Measurements from ENCODE around the gene ADH1A. TPM values are rescaled to one million over a fixed set of nuclear protein-coding genes. Genes with fewer than 3 reads are reported as not detected.

The ADH1A gene
- total RNA-seq (not detected), polyA plus RNA-seq (not detected)

- no peaks in the 10 kb centered on the region for H3K36me3 ChIP-seq (ENCODE audit: insufficient read depth, low read length)
- no peak within 1 kb of the TSS for H3K4me3 Mint-ChIP-seq
- H3K4me1 ChIP-seq (ENCODE audit: insufficient read depth, low read length) = no peaks in the 10 kb centered on the region
- peaks cover 0 to 4% (median 0%) of the 10 kb centered on the region in 3 donors for H3K36me3 Mint-ChIP-seq
- DNase-seq = no peak
- CTCF ChIA-PET = no interaction called here
- POLR2A ChIA-PET = no interaction called here
- no peak within 1 kb of the TSS for H3K27ac ChIP-seq (ENCODE audit: low read depth, low read length)
- peaks cover 5 to 24% of the 10 kb centered on the region in 2 donors for H3K27me3 Mint-ChIP-seq
- H3K4me1 Mint-ChIP-seq = no peaks in the 10 kb centered on the region
- H3K27me3 ChIP-seq (ENCODE audit: insufficient read depth, low read length, poor library complexity, severe bottlenecking) = no peaks in the 10 kb centered on the region
- no peak within 1 kb of the TSS for H3K27ac Mint-ChIP-seq
- H3K9me3 Mint-ChIP-seq = peaks cover 4 to 25% (median 12%) of the 10 kb centered on the region in 5 donors
- H3K9me3 ChIP-seq (ENCODE audit: low read length) = no peaks in the 10 kb centered on the region
- no peak within 1 kb of the TSS for H3K4me3 ChIP-seq (ENCODE audit: low read length)
Measured at GRCh38 chr4:99290848-99291786, at the start of gene ADH1A. Gene ADH1A (minus strand): TSS chr4:99290985. CDS start chr4:99290914, 71 bp downstream.

- H3K4me1 ChIP-seq (ENCODE audit: insufficient read depth, low read length) = no peaks in the 10 kb centered on the region
- Mint-ChIP-seq H3K9me3 (no peaks in the 10 kb centered on the region), H3K27me3 (peaks cover 6 to 21% of the 10 kb centered on the region in 2 donors), H3K27ac (no peak overlapping the region), H3K4me1 (no peaks in the 10 kb centered on the region), H3K36me3 (no peaks in the 10 kb centered on the region), H3K4me3 (no peak overlapping the region)
- CTCF ChIA-PET = no interaction called here
- no peaks in the 10 kb centered on the region for H3K36me3 ChIP-seq (ENCODE audit: insufficient read depth, low read length)
- no peak overlapping the region for H3K27ac ChIP-seq (ENCODE audit: low read depth, low read length)
- H3K27me3 ChIP-seq (ENCODE audit: insufficient read depth, low read length, poor library complexity, severe bottlenecking) = no peaks in the 10 kb centered on the region
- H3K9me3 ChIP-seq (ENCODE audit: low read length) = no peaks in the 10 kb centered on the region
- POLR2A ChIA-PET = no interaction called here
- no peak for DNase-seq
- H3K4me3 ChIP-seq (ENCODE audit: low read length) = no peak overlapping the region
Measured at GRCh38 chr4:99339172-99339571, 48.4 kb upstream of the ADH1A start.

- POLR2A ChIA-PET = no interaction called here
- no peaks in the 10 kb centered on the region for H3K9me3 ChIP-seq (ENCODE audit: low read length)
- no peaks in the 10 kb centered on the region for H3K4me1 Mint-ChIP-seq
- H3K4me1 ChIP-seq (ENCODE audit: insufficient read depth, low read length) = no peaks in the 10 kb centered on the region
- CTCF ChIA-PET = no interaction called here
- no peaks in the 10 kb centered on the region for H3K36me3 ChIP-seq (ENCODE audit: insufficient read depth, low read length)
- H3K36me3 Mint-ChIP-seq = no peaks in the 10 kb centered on the region
- H3K27me3 ChIP-seq (ENCODE audit: insufficient read depth, low read length, poor library complexity, severe bottlenecking) = no peaks in the 10 kb centered on the region
- no peak overlapping the region for H3K27ac Mint-ChIP-seq
- no peak overlapping the region for H3K27ac ChIP-seq (ENCODE audit: low read depth, low read length)
- H3K4me3 ChIP-seq (ENCODE audit: low read length) = no peak overlapping the region
- H3K27me3 Mint-ChIP-seq = peaks cover 6 to 21% of the 10 kb centered on the region in 2 donors
- H3K9me3 Mint-ChIP-seq = peaks cover 0 to 3% (median 0%) of the 10 kb centered on the region in 5 donors
- DNase-seq = no peak
- H3K4me3 Mint-ChIP-seq = no peak overlapping the region
Measured at GRCh38 chr4:99336553-99336952, 45.8 kb upstream of the ADH1A start.

DNA sequence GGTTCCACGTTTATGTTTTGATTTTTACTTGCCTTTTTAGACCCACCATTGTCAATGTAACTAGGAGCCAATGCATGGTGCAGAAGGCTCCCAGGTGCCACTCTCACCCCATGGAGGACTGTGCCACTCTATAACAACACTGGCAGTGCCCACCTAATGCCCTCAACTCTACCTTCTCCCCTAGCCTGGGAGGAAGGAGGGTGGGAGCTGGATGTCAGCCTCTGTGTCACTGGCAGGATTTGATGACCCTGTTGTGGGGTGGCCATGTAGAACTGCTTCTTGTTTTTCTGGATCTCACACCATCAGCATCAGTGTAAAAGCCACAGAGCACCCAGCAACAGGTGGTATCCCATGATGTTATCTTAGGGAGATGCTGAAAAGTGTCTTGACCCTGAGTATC, 44.1 kb upstream of the ADH1A start:
- POLR2A ChIA-PET = no interaction called here
- H3K4me1 Mint-ChIP-seq = no peaks in the 10 kb centered on the region
- H3K27ac Mint-ChIP-seq = no peak overlapping the region
- no peak overlapping the region for H3K4me3 ChIP-seq (ENCODE audit: low read length)
- no peaks in the 10 kb centered on the region for H3K36me3 ChIP-seq (ENCODE audit: insufficient read depth, low read length)
- H3K27ac ChIP-seq (ENCODE audit: low read depth, low read length) = no peak overlapping the region
- H3K4me3 Mint-ChIP-seq = no peak overlapping the region
- CTCF ChIA-PET = no interaction called here
- H3K9me3 Mint-ChIP-seq = peaks cover 0 to 5% (median 0%) of the 10 kb centered on the region in 5 donors
- no peak for DNase-seq
- no peaks in the 10 kb centered on the region for H3K9me3 ChIP-seq (ENCODE audit: low read length)
- peaks cover 4 to 21% of the 10 kb centered on the region in 2 donors for H3K27me3 Mint-ChIP-seq
- no peaks in the 10 kb centered on the region for H3K27me3 ChIP-seq (ENCODE audit: insufficient read depth, low read length, poor library complexity, severe bottlenecking)
- H3K4me1 ChIP-seq (ENCODE audit: insufficient read depth, low read length) = no peaks in the 10 kb centered on the region
- H3K36me3 Mint-ChIP-seq = no peaks in the 10 kb centered on the region

- H3K9me3 Mint-ChIP-seq = peaks cover 0 to 5% (median 0%) of the 10 kb centered on the region in 5 donors
- CTCF ChIA-PET = no interaction called here
- no peak overlapping the region for H3K4me3 Mint-ChIP-seq
- Histone ChIP-seq H3K36me3 (ENCODE audit: insufficient read depth, low read length) (no peaks in the 10 kb centered on the region), H3K4me3 (ENCODE audit: low read length) (no peak overlapping the region), H3K9me3 (ENCODE audit: low read length) (no peaks in the 10 kb centered on the region), H3K27me3 (ENCODE audit: insufficient read depth, low read length, poor library complexity, severe bottlenecking) (no peaks in the 10 kb centered on the region), H3K4me1 (ENCODE audit: insufficient read depth, low read length) (no peaks in the 10 kb centered on the region), H3K27ac (ENCODE audit: low read depth, low read length) (no peak overlapping the region)
- no peaks in the 10 kb centered on the region for H3K4me1 Mint-ChIP-seq
- H3K36me3 Mint-ChIP-seq = no peaks in the 10 kb centered on the region
- POLR2A ChIA-PET = no interaction called here
- no peak for DNase-seq
- H3K27ac Mint-ChIP-seq = no peak overlapping the region
- peaks cover 4 to 16% of the 10 kb centered on the region in 2 donors for H3K27me3 Mint-ChIP-seq
Measured at GRCh38 chr4:99330648-99331047, 39.9 kb upstream of the ADH1A start.

DNA sequence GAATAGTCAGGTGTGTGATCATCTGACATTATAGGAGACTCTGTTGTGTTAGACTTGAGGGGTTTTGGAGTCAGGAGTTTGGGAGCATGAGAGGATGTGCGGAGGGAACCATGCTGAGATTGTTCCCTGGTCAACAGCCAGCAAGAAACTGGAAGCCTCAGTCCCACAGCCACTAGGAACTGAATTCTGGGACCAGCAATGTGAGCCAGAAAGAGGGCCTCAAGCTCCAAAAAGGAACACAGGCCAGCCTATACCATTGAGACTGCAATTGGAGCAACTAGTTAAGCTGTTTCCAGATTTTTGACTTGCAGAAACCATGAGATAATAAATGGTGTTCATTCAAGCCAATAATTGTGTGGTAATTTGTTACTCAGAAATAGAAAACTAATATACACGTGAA, 39.1 kb upstream of the ADH1A start:
- ChIA-PET POLR2A (no interaction called here), CTCF (no interaction called here)
- Mint-ChIP-seq H3K9me3 (peaks cover 0 to 5% (median 0%) of the 10 kb centered on the region in 5 donors), H3K27me3 (peaks cover 3 to 10% of the 10 kb centered on the region in 2 donors), H3K27ac (no peak overlapping the region), H3K4me1 (no peaks in the 10 kb centered on the region), H3K4me3 (no peak overlapping the region), H3K36me3 (no peaks in the 10 kb centered on the region)
- no peak overlapping the region for H3K27ac ChIP-seq (ENCODE audit: low read depth, low read length)
- H3K27me3 ChIP-seq (ENCODE audit: insufficient read depth, low read length, poor library complexity, severe bottlenecking) = no peaks in the 10 kb centered on the region
- no peak for DNase-seq
- H3K9me3 ChIP-seq (ENCODE audit: low read length) = no peaks in the 10 kb centered on the region
- H3K36me3 ChIP-seq (ENCODE audit: insufficient read depth, low read length) = no peaks in the 10 kb centered on the region
- H3K4me1 ChIP-seq (ENCODE audit: insufficient read depth, low read length) = no peaks in the 10 kb centered on the region
- no peak overlapping the region for H3K4me3 ChIP-seq (ENCODE audit: low read length)

DNA sequence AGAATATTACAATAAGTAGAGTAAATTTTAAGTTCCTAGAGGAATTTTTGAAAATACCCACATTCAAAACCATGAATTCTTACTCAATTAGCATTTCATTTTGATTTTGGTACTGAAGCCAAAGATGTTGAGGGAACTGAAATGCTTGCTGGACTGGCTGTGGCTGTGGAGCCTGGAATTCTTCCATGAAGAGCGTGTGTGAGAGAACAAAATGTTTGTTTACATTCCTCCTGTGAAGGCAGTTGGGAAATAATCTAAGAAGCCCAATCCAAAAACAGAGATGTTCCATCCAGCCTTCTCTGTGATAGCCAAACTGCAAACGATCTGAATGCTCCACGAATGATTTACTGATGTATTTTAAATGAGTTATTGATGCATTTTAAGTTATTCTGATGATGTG, 34.2 kb upstream of the ADH1A start:
- Mint-ChIP-seq H3K4me1 (no peaks in the 10 kb centered on the region), H3K9me3 (peaks cover 0 to 2% (median 0%) of the 10 kb centered on the region in 5 donors), H3K27me3 (peaks cover 0 to 15% of the 10 kb centered on the region in 2 donors), H3K36me3 (no peaks in the 10 kb centered on the region), H3K27ac (no peak overlapping the region), H3K4me3 (no peak overlapping the region)
- POLR2A ChIA-PET = no interaction called here
- H3K9me3 ChIP-seq (ENCODE audit: low read length) = no peaks in the 10 kb centered on the region
- no peak overlapping the region for H3K27ac ChIP-seq (ENCODE audit: low read depth, low read length)
- no peak for DNase-seq
- no peak overlapping the region for H3K4me3 ChIP-seq (ENCODE audit: low read length)
- H3K27me3 ChIP-seq (ENCODE audit: insufficient read depth, low read length, poor library complexity, severe bottlenecking) = no peaks in the 10 kb centered on the region
- CTCF ChIA-PET = no interaction called here
- no peaks in the 10 kb centered on the region for H3K4me1 ChIP-seq (ENCODE audit: insufficient read depth, low read length)
- no peaks in the 10 kb centered on the region for H3K36me3 ChIP-seq (ENCODE audit: insufficient read depth, low read length)

GRCh38 chr4:99324361-99324760, 33.6 kb upstream of the ADH1A start:
- Histone ChIP-seq H3K27ac (ENCODE audit: low read depth, low read length) (no peak overlapping the region), H3K4me1 (ENCODE audit: insufficient read depth, low read length) (no peaks in the 10 kb centered on the region), H3K36me3 (ENCODE audit: insufficient read depth, low read length) (no peaks in the 10 kb centered on the region), H3K9me3 (ENCODE audit: low read length) (no peaks in the 10 kb centered on the region), H3K4me3 (ENCODE audit: low read length) (no peak overlapping the region), H3K27me3 (ENCODE audit: insufficient read depth, low read length, poor library complexity, severe bottlenecking) (no peaks in the 10 kb centered on the region)
- ChIA-PET CTCF (no interaction called here), POLR2A (no interaction called here)
- Mint-ChIP-seq H3K4me3 (no peak overlapping the region), H3K9me3 (peaks cover 0 to 2% (median 0%) of the 10 kb centered on the region in 5 donors), H3K4me1 (no peaks in the 10 kb centered on the region), H3K36me3 (no peaks in the 10 kb centered on the region), H3K27ac (no peak overlapping the region), H3K27me3 (peaks cover 0 to 16% of the 10 kb centered on the region in 2 donors)
- no peak for DNase-seq

Measured in CD8-positive, alpha-beta memory T cell (primary cell).